Measurements from ENCODE around the gene CDCA3. TPM values are rescaled to one million over a fixed set of nuclear protein-coding genes. Genes with fewer than 3 reads are reported as not detected.

CDCA3 gene
- total RNA-seq, 3 donors from 2014 or later: 1.7 to 4.0 (median 3.1) TPM

DNA sequence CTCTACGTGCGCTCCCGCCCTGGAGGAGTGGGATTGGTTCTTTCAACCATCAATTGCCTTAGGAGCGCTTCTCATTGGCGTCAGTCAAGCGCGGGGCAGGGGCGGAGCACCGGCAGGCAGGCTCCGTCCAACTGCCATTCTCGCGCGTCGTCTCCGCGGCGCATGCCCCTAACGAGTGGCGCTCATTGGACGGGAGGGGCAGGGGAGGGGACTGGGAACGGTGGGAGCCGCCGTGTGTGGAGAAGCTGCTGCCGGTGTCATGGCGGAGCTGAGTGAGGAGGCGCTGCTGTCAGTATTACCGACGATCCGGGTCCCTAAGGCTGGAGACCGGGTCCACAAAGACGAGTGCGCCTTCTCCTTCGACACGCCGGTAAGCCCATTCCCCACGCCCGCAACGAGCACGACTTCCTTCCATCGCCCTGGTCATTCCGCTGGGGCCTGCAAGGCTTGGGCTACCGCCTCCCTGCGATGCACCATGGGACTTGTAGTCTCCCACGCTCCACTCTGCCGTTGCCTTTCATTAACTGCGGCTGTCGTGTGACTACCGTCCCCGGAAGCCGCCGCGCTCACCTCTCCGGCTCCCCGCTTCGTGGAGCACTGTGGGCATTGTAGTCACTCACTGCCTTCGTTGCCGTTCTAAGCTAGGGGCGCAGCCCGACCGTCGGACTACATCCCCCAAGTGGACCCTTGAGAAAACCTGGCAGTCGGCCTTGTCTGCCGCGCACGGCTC, 1.0 kb upstream of the CDCA3 start, which contains the start of gene USP5:
USP5 (plus strand) TSS at position 230 of the 730 bp plus-strand sequence; CDS start at position 260, 30 bp downstream.
- Mint-ChIP-seq H3K9me3 (no peaks in the 10 kb centered on the region), H3K27me3 (ENCODE audit: low read depth) (no peaks in the 10 kb centered on the region), H3K36me3 (ENCODE audit: insufficient read depth) (peaks cover 12% of the 10 kb centered on the region), H3K4me1 (ENCODE audit: low read depth) (peaks cover 25% of the 10 kb centered on the region), H3K4me3 (peak within 1 kb of the TSS; percentile 94)
- ATAC-seq: peak; percentile 78 to 80
- peak; percentile 95 for DNase-seq

DNA sequence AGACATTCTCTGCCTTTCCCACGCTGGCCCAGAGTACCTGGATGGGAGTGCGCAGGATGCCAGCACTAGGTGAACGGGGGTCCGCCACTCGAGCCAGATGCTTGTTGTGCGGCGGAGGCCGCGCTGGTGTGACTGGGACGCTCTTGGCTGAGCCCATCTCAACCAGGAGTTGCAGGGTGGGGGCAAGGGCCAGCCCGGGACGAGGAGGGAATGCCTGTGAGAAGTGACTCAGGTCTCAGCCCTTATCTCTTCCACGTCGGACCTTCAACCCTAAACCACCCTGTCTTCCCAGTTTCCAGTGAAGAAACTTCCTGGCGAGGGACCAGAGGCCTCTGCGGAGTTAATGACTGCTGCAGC, 312 bp downstream of the CDCA3 start:
- Mint-ChIP-seq H3K4me1 (ENCODE audit: low read depth) (peaks cover 25% of the 10 kb centered on the region), H3K9me3 (no peaks in the 10 kb centered on the region), H3K27me3 (ENCODE audit: low read depth) (no peaks in the 10 kb centered on the region), H3K36me3 (ENCODE audit: insufficient read depth) (peaks cover 9% of the 10 kb centered on the region), H3K4me3 (peak overlapping the region; percentile 94)
- ATAC-seq (no peak), DNase-seq (no peak)

DNA sequence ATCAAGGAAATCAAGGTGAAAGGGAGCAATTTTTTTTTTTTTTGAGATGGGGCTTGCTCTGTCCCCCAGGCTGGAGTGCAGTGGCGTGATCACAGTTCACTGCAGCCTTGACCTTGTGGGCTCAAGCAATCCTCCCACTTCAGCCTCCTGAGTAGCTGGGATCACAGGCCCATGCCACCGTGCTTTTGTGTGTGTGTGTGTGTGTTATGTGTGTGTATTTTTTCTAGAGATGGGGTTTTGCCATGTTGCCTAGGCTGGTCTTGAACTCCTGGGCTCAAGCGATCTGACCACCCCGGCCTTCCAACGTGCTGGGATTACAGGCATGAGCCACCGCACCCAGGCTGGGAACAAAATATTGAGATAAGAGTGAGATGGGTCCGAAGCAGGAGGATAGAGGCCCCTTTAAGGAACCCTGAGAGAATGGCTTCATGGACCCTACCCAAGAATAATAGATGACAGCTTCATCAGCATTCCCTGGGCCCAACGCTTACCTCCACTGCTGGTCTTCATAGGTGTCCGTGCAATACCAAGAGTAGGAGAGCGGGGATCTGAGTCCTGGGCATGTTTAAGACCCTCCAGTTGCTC, 1.0 kb downstream of the CDCA3 start:
- ATAC-seq: no peak
- H3K36me3 Mint-ChIP-seq (ENCODE audit: insufficient read depth): peaks cover 5% of the 10 kb centered on the region
- H3K27me3 Mint-ChIP-seq (ENCODE audit: low read depth): no peaks in the 10 kb centered on the region
- no peaks in the 10 kb centered on the region for H3K9me3 Mint-ChIP-seq
- H3K4me1 Mint-ChIP-seq (ENCODE audit: low read depth): peaks cover 25% of the 10 kb centered on the region
- H3K4me3 Mint-ChIP-seq: no peak overlapping the region
- no peak for DNase-seq

- ATAC-seq (no peak), DNase-seq (no peak)
- Mint-ChIP-seq H3K4me3 (no peak overlapping the region), H3K4me1 (ENCODE audit: low read depth) (peaks cover 21% of the 10 kb centered on the region), H3K36me3 (ENCODE audit: insufficient read depth) (peaks cover 5% of the 10 kb centered on the region), H3K9me3 (no peaks in the 10 kb centered on the region), H3K27me3 (ENCODE audit: low read depth) (no peaks in the 10 kb centered on the region)
Measured at GRCh38 chr12:6849427-6849826, 1.7 kb downstream of the CDCA3 start.

DNA sequence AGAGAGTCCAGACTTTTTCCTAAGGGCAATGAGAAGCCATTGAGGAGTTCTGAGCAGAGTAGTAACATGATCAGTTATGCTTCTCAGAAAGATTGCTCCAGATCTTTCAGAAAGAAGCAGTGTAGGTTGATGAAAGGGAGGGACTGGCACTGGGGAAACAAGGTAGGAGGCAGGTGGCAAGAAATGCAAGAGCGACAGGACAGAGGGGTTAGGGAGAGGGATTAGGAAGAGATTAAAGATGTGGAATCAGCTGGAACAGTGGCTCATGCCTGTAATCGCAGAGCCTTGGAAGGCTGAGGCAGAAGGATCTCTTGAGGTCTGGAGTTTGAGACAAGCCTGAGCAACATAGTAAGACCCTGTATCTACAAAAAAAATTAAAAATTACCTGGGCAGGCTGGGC, 3.4 kb downstream of the CDCA3 start:
- no peaks in the 10 kb centered on the region for H3K9me3 Mint-ChIP-seq
- no peak overlapping the region for H3K4me3 Mint-ChIP-seq
- no peak for DNase-seq
- peaks cover 3% of the 10 kb centered on the region for H3K36me3 Mint-ChIP-seq (ENCODE audit: insufficient read depth)
- ATAC-seq: no peak
- H3K27me3 Mint-ChIP-seq (ENCODE audit: low read depth): no peaks in the 10 kb centered on the region
- H3K4me1 Mint-ChIP-seq (ENCODE audit: low read depth): peaks cover 8% of the 10 kb centered on the region

DNA sequence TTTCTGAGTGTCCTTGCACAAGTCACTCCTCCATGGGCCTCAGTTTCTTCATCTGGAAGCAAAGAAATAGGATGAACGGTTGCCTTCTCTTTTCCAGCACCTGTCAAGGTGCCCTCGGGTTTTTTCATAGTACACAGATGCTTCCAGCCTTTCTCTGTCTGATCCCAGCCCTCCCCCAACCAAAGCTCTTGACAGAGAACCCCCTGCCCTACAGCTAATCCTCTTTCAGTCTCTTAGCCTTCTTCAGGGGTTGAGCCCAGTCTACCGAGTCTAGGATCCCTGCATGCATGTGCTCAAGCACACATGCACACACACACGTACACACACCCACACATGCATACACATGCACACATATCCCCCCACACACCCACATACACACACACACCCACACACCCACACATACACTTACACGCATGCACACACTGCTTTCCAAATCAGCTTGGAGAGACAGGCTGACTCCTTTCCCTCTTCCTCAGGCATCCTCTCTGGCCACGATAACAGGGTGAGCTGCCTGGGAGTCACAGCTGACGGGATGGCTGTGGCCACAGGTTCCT, 4.7 kb downstream of the CDCA3 start:
- Mint-ChIP-seq H3K4me1 (ENCODE audit: low read depth) (peaks cover 8% of the 10 kb centered on the region), H3K36me3 (ENCODE audit: insufficient read depth) (peaks cover 3% of the 10 kb centered on the region), H3K4me3 (no peak overlapping the region), H3K27me3 (ENCODE audit: low read depth) (no peaks in the 10 kb centered on the region), H3K9me3 (no peaks in the 10 kb centered on the region)
- DNase-seq: no peak
- ATAC-seq: no peak

DNA sequence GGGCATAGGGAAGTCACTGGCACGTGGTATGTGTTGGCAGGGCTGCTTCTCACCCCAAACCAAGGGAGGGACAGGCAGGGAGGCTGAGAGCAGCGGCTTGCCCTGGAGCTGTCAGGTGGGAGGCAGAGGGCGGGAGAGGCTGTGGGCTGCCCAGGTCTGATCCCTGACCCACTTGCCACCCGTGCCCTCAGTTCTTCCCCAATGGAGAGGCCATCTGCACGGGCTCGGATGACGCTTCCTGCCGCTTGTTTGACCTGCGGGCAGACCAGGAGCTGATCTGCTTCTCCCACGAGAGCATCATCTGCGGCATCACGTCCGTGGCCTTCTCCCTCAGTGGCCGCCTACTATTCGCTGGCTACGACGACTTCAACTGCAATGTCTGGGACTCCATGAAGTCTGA, 5.7 kb downstream of the CDCA3 start:
- Mint-ChIP-seq H3K9me3 (no peaks in the 10 kb centered on the region), H3K4me3 (no peak overlapping the region), H3K36me3 (ENCODE audit: insufficient read depth) (peaks cover 3% of the 10 kb centered on the region), H3K4me1 (ENCODE audit: low read depth) (peaks cover 4% of the 10 kb centered on the region), H3K27me3 (ENCODE audit: low read depth) (no peaks in the 10 kb centered on the region)
- DNase-seq: no peak
- ATAC-seq: no peak

DNA sequence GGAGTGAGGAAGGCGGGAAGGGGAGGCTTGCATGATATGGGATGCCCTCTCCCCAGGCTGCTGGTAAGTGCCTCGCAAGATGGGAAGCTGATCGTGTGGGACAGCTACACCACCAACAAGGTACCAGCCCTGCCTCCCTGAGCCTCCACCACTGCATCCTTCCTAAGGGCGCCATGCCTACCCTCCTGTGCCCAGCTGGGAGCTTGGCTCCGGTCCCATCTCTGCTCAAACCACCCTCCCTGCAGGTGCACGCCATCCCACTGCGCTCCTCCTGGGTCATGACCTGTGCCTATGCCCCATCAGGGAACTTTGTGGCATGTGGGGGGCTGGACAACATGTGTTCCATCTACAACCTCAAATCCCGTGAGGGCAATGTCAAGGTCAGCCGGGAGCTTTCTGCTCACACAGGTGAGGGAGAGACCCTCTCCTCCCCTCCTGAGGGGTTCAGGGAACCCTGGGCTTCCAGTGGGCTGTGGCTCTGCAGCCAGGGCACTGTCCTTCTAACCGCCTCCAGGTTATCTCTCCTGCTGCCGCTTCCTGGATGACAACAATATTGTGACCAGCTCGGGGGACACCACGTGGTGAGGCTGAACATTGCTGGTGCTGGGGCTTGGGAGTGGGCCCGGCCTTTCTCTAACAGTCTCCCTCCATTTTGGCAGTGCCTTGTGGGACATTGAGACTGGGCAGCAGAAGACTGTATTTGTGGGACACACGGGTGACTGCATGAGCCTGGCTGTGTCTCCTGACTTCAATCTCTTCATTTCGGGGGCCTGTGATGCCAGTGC, 7.8 kb downstream of the CDCA3 start:
- Mint-ChIP-seq H3K4me3 (no peak overlapping the region), H3K4me1 (ENCODE audit: low read depth) (no peaks in the 10 kb centered on the region), H3K27me3 (ENCODE audit: low read depth) (no peaks in the 10 kb centered on the region), H3K9me3 (no peaks in the 10 kb centered on the region), H3K36me3 (ENCODE audit: insufficient read depth) (peaks cover 3% of the 10 kb centered on the region)
- DNase-seq (no peak), ATAC-seq (no peak)

GRCh38 chr12:6842075-6842474, 9.0 kb downstream of the CDCA3 start:
- ATAC-seq (no peak), DNase-seq (no peak)
- Mint-ChIP-seq H3K4me1 (ENCODE audit: low read depth) (no peaks in the 10 kb centered on the region), H3K4me3 (no peak overlapping the region), H3K9me3 (no peaks in the 10 kb centered on the region), H3K36me3 (ENCODE audit: insufficient read depth) (peaks cover 3% of the 10 kb centered on the region), H3K27me3 (ENCODE audit: low read depth) (no peaks in the 10 kb centered on the region)

GRCh38 chr12:6840761-6841515, 10.1 kb downstream of the CDCA3 start, which contains the start of gene GNB3:
TSS of gene GNB3 (plus strand) at chr12:6840925. CDS start at chr12:6841288, 363 bp downstream.
- ATAC-seq (no peak), DNase-seq (no peak)
- Mint-ChIP-seq H3K36me3 (ENCODE audit: insufficient read depth) (no peaks in the 10 kb centered on the region), H3K4me3 (no peak within 1 kb of the TSS), H3K27me3 (ENCODE audit: low read depth) (no peaks in the 10 kb centered on the region), H3K4me1 (ENCODE audit: low read depth) (no peaks in the 10 kb centered on the region), H3K9me3 (no peaks in the 10 kb centered on the region)

- H3K4me3 Mint-ChIP-seq: no peak overlapping the region
- no peaks in the 10 kb centered on the region for H3K9me3 Mint-ChIP-seq
- ATAC-seq (no peak), DNase-seq (no peak)
- H3K27me3 Mint-ChIP-seq (ENCODE audit: low read depth): no peaks in the 10 kb centered on the region
- H3K36me3 Mint-ChIP-seq (ENCODE audit: insufficient read depth): no peaks in the 10 kb centered on the region
- H3K4me1 Mint-ChIP-seq (ENCODE audit: low read depth): no peaks in the 10 kb centered on the region
Measured at GRCh38 chr12:6840330-6840729, 10.8 kb downstream of the CDCA3 start.

DNA sequence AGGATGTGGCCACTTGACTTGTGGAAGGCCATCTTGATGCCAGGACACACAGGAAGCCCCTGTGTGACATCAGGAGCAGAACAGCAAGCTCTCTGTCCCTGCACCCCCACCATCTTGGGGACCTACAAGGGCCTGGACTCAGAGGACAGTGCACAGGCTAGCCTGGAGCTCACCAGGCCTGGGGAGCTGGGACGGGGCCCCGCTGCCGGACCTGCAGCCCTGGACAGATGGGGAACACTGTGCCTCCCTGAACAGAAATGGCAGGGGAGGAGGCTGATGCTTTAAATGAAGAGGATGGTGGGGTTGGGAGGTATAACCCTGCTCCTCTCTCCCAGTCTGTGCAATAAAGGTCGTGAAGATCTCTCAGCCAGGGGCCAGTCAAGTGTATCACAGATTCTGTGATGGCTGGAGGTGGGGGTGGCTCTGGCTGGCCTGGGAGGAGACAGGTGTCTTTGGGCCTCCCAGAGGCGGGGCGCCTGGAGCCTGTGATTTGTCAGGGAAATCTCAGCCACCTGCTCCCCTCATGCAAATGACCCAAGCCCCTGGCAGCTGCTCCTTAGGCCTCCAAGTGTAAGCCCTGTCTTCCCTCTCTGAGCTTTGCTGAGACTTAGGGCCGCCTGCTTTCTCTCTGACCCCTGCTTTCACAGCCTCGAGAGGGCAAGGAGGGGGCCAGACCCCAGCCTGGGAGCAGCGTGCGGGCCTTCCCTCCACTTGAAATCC, 11.4 kb downstream of the CDCA3 start:
- no peak for DNase-seq
- no peaks in the 10 kb centered on the region for H3K36me3 Mint-ChIP-seq (ENCODE audit: insufficient read depth)
- H3K27me3 Mint-ChIP-seq (ENCODE audit: low read depth): no peaks in the 10 kb centered on the region

DNA sequence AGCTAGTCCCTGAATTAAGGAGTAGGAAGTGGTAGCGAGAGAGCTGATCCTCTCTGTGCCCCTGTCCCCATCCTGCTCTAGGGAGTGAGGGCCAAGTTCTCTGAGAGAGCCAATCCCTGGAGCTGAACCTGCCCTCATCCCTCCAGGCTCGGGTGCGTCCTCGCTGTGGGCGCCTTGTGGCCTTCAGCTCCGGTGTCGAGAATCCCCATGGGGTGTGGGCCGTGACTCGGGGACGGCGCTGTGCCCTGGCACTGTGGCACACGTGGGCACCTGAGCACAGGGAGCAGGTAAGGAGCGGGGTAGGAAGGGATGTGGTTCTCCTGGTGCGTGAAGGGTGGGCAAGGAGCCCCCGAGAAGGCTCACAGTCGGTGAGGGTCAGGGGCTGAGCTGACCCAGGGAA, 12.2 kb downstream of the CDCA3 start:
- H3K4me3 Mint-ChIP-seq: no peak overlapping the region
- H3K36me3 Mint-ChIP-seq (ENCODE audit: insufficient read depth): no peaks in the 10 kb centered on the region
- ATAC-seq: no peak
- no peaks in the 10 kb centered on the region for H3K9me3 Mint-ChIP-seq
- peaks cover 2% of the 10 kb centered on the region for H3K4me1 Mint-ChIP-seq (ENCODE audit: low read depth)
- no peaks in the 10 kb centered on the region for H3K27me3 Mint-ChIP-seq (ENCODE audit: low read depth)
- no peak for DNase-seq

More for the DNA sequence above, 11.4 kb downstream of the CDCA3 start:
- ATAC-seq: no peak
- no peaks in the 10 kb centered on the region for H3K9me3 Mint-ChIP-seq
- H3K4me1 Mint-ChIP-seq (ENCODE audit: low read depth): no peaks in the 10 kb centered on the region
- H3K4me3 Mint-ChIP-seq: no peak overlapping the region
